Ectodermal cell (in vitro differentiated cells): Measurements from ENCODE around the gene ZBTB7C.

Experiments used
- H3K27ac ChIP-seq: 2 replicates; pipeline ENCODE4 v1.7.0; 2013; ENCODE audit warnings: mild to moderate bottlenecking, low read depth, low read length; ENCODE audit not compliant: insufficient read depth, poor library complexity, severe bottlenecking
- H3K27me3 ChIP-seq: 2 replicates; pipeline ENCODE4 v1.7.0; 2013; ENCODE audit warnings: mild to moderate bottlenecking, low read length; ENCODE audit not compliant: insufficient read depth, control insufficient read depth, poor library complexity, severe bottlenecking
- H3K36me3 ChIP-seq: one replicate; pipeline ENCODE4 v1.7.0; 2013; ENCODE audit warnings: low read length; ENCODE audit not compliant: control insufficient read depth, insufficient read depth
- H3K4me1 ChIP-seq: one replicate; pipeline ENCODE4 v1.7.0; 2013; ENCODE audit warnings: low read length; ENCODE audit not compliant: control insufficient read depth, insufficient read depth
- H3K4me3 ChIP-seq: 2 replicates; pipeline ENCODE4 v1.7.0; 2013; ENCODE audit warnings: low read depth, low read length, control low read depth; ENCODE audit not compliant: insufficient read depth
- H3K9me3 ChIP-seq: 2 replicates; pipeline ENCODE4 v1.7.0; 2013; ENCODE audit warnings: mild to moderate bottlenecking, low read length, moderate library complexity; ENCODE audit not compliant: control insufficient read depth
- WGBS, 2 experiments: methylation state at CpG; one replicate each; pipeline ENCODE4 v1.1.7; 2013; ENCODE audit warnings: missing lambda C conversion rate in 2 of 2; 5-methylcytosine and 5-hydroxymethylcytosine counted together

ZBTB7C gene

GRCh38 chr18:48244530-48244929 lies 164.7 kb downstream of the ZBTB7C start:
- Histone ChIP-seq H3K36me3 (no peaks in the 10 kb centered on the region), H3K27me3 (no peaks in the 10 kb centered on the region), H3K27ac (no peak overlapping the region), H3K4me3 (no peak overlapping the region), H3K9me3 (no peaks in the 10 kb centered on the region), H3K4me1 (no peaks in the 10 kb centered on the region)

- no peak overlapping the region for H3K27ac ChIP-seq
- 43 to 63% methylated on average over 3 of the region's 3 CpGs for WGBS, 2 experiments
- H3K27me3 ChIP-seq: no peaks in the 10 kb centered on the region
- no peaks in the 10 kb centered on the region for H3K9me3 ChIP-seq
- H3K4me1 ChIP-seq: peaks cover 7% of the 10 kb centered on the region
- no peaks in the 10 kb centered on the region for H3K36me3 ChIP-seq
- H3K4me3 ChIP-seq: no peak overlapping the region
Measured at GRCh38 chr18:48238636-48239035, 170.5 kb downstream of the ZBTB7C start.

GRCh38 chr18:48238206-48238605 lies 171.0 kb downstream of the ZBTB7C start:
- Histone ChIP-seq H3K9me3 (no peaks in the 10 kb centered on the region), H3K4me3 (no peak overlapping the region), H3K4me1 (peaks cover 7% of the 10 kb centered on the region), H3K27ac (no peak overlapping the region), H3K27me3 (no peaks in the 10 kb centered on the region), H3K36me3 (no peaks in the 10 kb centered on the region)
- WGBS, 2 experiments: 94 to 95% methylated on average over 3 of the region's 3 CpGs

- WGBS, 2 experiments: 82 to 94% methylated on average over 2 of the region's 2 CpGs
- Histone ChIP-seq H3K4me1 (peaks cover 7% of the 10 kb centered on the region), H3K4me3 (no peak overlapping the region), H3K27me3 (no peaks in the 10 kb centered on the region), H3K36me3 (no peaks in the 10 kb centered on the region), H3K27ac (no peak overlapping the region), H3K9me3 (no peaks in the 10 kb centered on the region)
Measured at GRCh38 chr18:48236822-48237221, 172.4 kb downstream of the ZBTB7C start.

GRCh38 chr18:48230467-48231113 lies 178.6 kb downstream of the ZBTB7C start:
- 46 to 49% methylated on average over 7 of the region's 7 CpGs for WGBS, 2 experiments

GRCh38 chr18:48229552-48229981 lies 179.6 kb downstream of the ZBTB7C start:
- no peaks in the 10 kb centered on the region for H3K9me3 ChIP-seq
- H3K36me3 ChIP-seq: no peaks in the 10 kb centered on the region
- H3K27me3 ChIP-seq: no peaks in the 10 kb centered on the region
- H3K4me3 ChIP-seq: no peak overlapping the region
- no peaks in the 10 kb centered on the region for H3K4me1 ChIP-seq
- WGBS, 2 experiments: 66 to 68% methylated on average over 8 of the region's 8 CpGs
- H3K27ac ChIP-seq: no peak overlapping the region

More at GRCh38 chr18:48230467-48231113, 178.6 kb downstream of the ZBTB7C start:
- Histone ChIP-seq H3K27ac (no peak overlapping the region), H3K4me3 (no peak overlapping the region), H3K9me3 (no peaks in the 10 kb centered on the region), H3K36me3 (no peaks in the 10 kb centered on the region), H3K4me1 (no peaks in the 10 kb centered on the region), H3K27me3 (no peaks in the 10 kb centered on the region)

GRCh38 chr18:48228841-48229240 lies 180.3 kb downstream of the ZBTB7C start:
- Histone ChIP-seq H3K4me1 (no peaks in the 10 kb centered on the region), H3K27me3 (no peaks in the 10 kb centered on the region), H3K27ac (no peak overlapping the region), H3K4me3 (no peak overlapping the region), H3K36me3 (no peaks in the 10 kb centered on the region), H3K9me3 (no peaks in the 10 kb centered on the region)
- WGBS, 2 experiments: 77 to 79% methylated on average over 10 of the region's 10 CpGs

- 89 to 92% methylated on average over 2 of the region's 2 CpGs for WGBS, 2 experiments
- Histone ChIP-seq H3K27me3 (no peaks in the 10 kb centered on the region), H3K36me3 (no peaks in the 10 kb centered on the region)
Measured at GRCh38 chr18:48228301-48228715, 180.9 kb downstream of the ZBTB7C start.

GRCh38 chr18:48227206-48227605 lies 182.0 kb downstream of the ZBTB7C start:
- Histone ChIP-seq H3K4me1 (no peaks in the 10 kb centered on the region), H3K36me3 (no peaks in the 10 kb centered on the region), H3K27ac (no peak overlapping the region), H3K9me3 (no peaks in the 10 kb centered on the region), H3K27me3 (peaks cover 3% of the 10 kb centered on the region), H3K4me3 (no peak overlapping the region)
- WGBS, 2 experiments: 71 to 77% methylated on average over 5 to 6 of the region's 6 CpGs

More at GRCh38 chr18:48228301-48228715, 180.9 kb downstream of the ZBTB7C start:
- no peaks in the 10 kb centered on the region for H3K4me1 ChIP-seq
- H3K4me3 ChIP-seq: no peak overlapping the region
- H3K27ac ChIP-seq: no peak overlapping the region
- H3K9me3 ChIP-seq: no peaks in the 10 kb centered on the region

- no peak overlapping the region for H3K27ac ChIP-seq
- H3K9me3 ChIP-seq: no peaks in the 10 kb centered on the region
- H3K4me1 ChIP-seq: no peaks in the 10 kb centered on the region
- no peak overlapping the region for H3K4me3 ChIP-seq
- no peaks in the 10 kb centered on the region for H3K36me3 ChIP-seq
- H3K27me3 ChIP-seq: peaks cover 3% of the 10 kb centered on the region
- WGBS, 2 experiments: 88 to 91% methylated on average over 1 of the region's 1 CpG
Measured at GRCh38 chr18:48226401-48226800, 182.8 kb downstream of the ZBTB7C start.
